Breast epithelium (tissue), 4 donors: ENCODE measurements around the gene PSMD4. TPM values are rescaled to one million over a fixed set of nuclear protein-coding genes. Genes with fewer than 3 reads are reported as not detected.

ENCODE experiments used
- DNase-seq, 2 donors: peaks; one replicate each; pipeline ENCODE4 v3.0.0-alpha.2; 2019; ENCODE audit warnings: low spot score in 2 of 2
- H3K27ac ChIP-seq, 2 donors: fragments of 200-600 bp; sonication (generic) in 1 of 2; one replicate each; pipeline ENCODE4 v1.5.1; 2016 to 2019; ENCODE audit warnings: mild to moderate bottlenecking in 1 of 2
- H3K27me3 ChIP-seq, 2 donors: fragments of 200-600 bp; sonication (generic) in 1 of 2; one replicate each; pipeline versions ENCODE4 v1.5.1 to v1.6.0; 2017 to 2019; ENCODE audit warnings: control low read depth in 1 of 2, mild to moderate bottlenecking in 1 of 2
- H3K36me3 ChIP-seq: fragments of 200-600 bp; one replicate; pipeline ENCODE4 v1.5.1; 2019
- H3K4me1 ChIP-seq, 2 donors: fragments of 200-600 bp; sonication (generic); one replicate each; pipeline ENCODE4 v1.5.1; 2016 to 2019; ENCODE audit warnings: control low read depth in 1 of 2
- H3K4me3 ChIP-seq, 3 donors: fragments of 200-600 bp; sonication (generic); 1 replicate in 2 of 3; 2 replicates in 1 of 3; pipeline ENCODE4 v1.5.1; 2016 to 2019; ENCODE audit warnings: mild to moderate bottlenecking in 3 of 3, moderate library complexity in 2 of 3
- H3K9me3 ChIP-seq, 2 donors: fragments of 200-600 bp; sonication (generic) in 1 of 2; one replicate each; pipeline ENCODE4 v1.5.1; 2016 to 2019; ENCODE audit warnings: control low read depth in 1 of 2
- CTCF ChIP-seq, 3 donors: fragments of 450-650 bp; IDR thresholded peaks; one replicate each; pipeline ENCODE4 v1.5.1; 2016 to 2017; ENCODE audit warnings: antibody characterized with exemption in 3 of 3, mild to moderate bottlenecking in 3 of 3, moderate library complexity in 3 of 3
- POLR2A ChIP-seq: fragments of 450-650 bp; IDR thresholded peaks from one replicate; pipeline ENCODE4 v1.6.1; 2016; ENCODE audit warnings: antibody characterized with exemption, mild to moderate bottlenecking, moderate library complexity
- POLR2AphosphoS5 ChIP-seq, 3 donors: sonication (generic); formaldehyde crosslinking; IDR thresholded peaks; one replicate each; pipeline ENCODE4 v1.6.1; 2017; ENCODE audit warnings: antibody characterized with exemption in 3 of 3
- intact Hi-C: fragments of 100-400 bp; cut with DNase I; formaldehyde crosslinking; loops from one replicate; pipeline ENCODE4 v1.15.1; 2023; ENCODE audit warnings: low total_unique reads
- total RNA-seq, 3 donors: library from RNA; depleted of rRNA; stranded (reverse); fragments of >200 nt; gene quantifications; one replicate each; pipeline ENCODE4 v1.1.0, GENCODE V29; 2016

Gene PSMD4
- total RNA-seq, 3 donors from 2014 or later, result 108 to 188 (median 140) TPM

- Histone ChIP-seq H3K4me3 (no peak overlapping the region), H3K27ac (no peak overlapping the region), H3K4me1 (no peaks in the 10 kb centered on the region), H3K27me3 (no peaks in the 10 kb centered on the region), H3K9me3 (no peaks in the 10 kb centered on the region), H3K36me3 (peaks cover 10% of the 10 kb centered on the region)
- DNase-seq, result no peak
- intact Hi-C loops, result no loop called here
- TF ChIP-seq CTCF (IDR thresholded peaks at IDR 0.05) (no peak), POLR2A (no peak), POLR2AphosphoS5 (IDR thresholded peaks at IDR 0.05) (no peak)
Measured at GRCh38 chr1:151292207-151293030, 37.9 kb downstream of the PSMD4 start.

GRCh38 chr1:151293093-151293492 lies 38.6 kb downstream of the PSMD4 start:
- Histone ChIP-seq H3K27me3 (no peaks in the 10 kb centered on the region), H3K4me1 (no peaks in the 10 kb centered on the region), H3K36me3 (peaks cover 10% of the 10 kb centered on the region), H3K9me3 (no peaks in the 10 kb centered on the region), H3K27ac (peak overlapping the region in 1 of 2 donors; percentile 7), H3K4me3 (no peak overlapping the region)
- intact Hi-C loops, result no loop called here
- DNase-seq, result no peak
- TF ChIP-seq POLR2AphosphoS5 (IDR thresholded peaks at IDR 0.05) (no peak), POLR2A (no peak), CTCF (IDR thresholded peaks at IDR 0.05) (no peak)

- H3K27me3 ChIP-seq, result no peaks in the 10 kb centered on the region
- H3K27ac ChIP-seq, result no peak overlapping the region
- intact Hi-C loops, result loop anchor here (5.0 kb wide), 1 partner anchor 47 kb away; no protein-coding TSS in a partner anchor
- TF ChIP-seq CTCF (IDR thresholded peaks at IDR 0.05) (no peak), POLR2A (no peak), POLR2AphosphoS5 (IDR thresholded peaks at IDR 0.05) (no peak)
- DNase-seq, result no peak
- H3K9me3 ChIP-seq, result no peaks in the 10 kb centered on the region
- H3K36me3 ChIP-seq, result peaks cover 19% of the 10 kb centered on the region
- H3K4me1 ChIP-seq, result no peaks in the 10 kb centered on the region
- H3K4me3 ChIP-seq, result no peak overlapping the region
Measured at GRCh38 chr1:151294742-151295462, 40.4 kb downstream of the PSMD4 start.

GRCh38 chr1:151309811-151310323 lies 55.3 kb downstream of the PSMD4 start:
- no peak for DNase-seq
- intact Hi-C loops, result no loop called here
- Histone ChIP-seq H3K4me3 (no peak overlapping the region), H3K4me1 (peaks cover 8 to 16% of the 10 kb centered on the region in 2 donors), H3K27ac (peak overlapping the region; percentile 80 to 86), H3K36me3 (peaks cover 8% of the 10 kb centered on the region), H3K9me3 (no peaks in the 10 kb centered on the region), H3K27me3 (no peaks in the 10 kb centered on the region)
- no peak for TF ChIP-seq POLR2AphosphoS5 (IDR thresholded peaks at IDR 0.05)
- no peak for TF ChIP-seq POLR2A
- no peak for TF ChIP-seq CTCF (IDR thresholded peaks at IDR 0.05)

- TF ChIP-seq POLR2AphosphoS5 (IDR thresholded peaks at IDR 0.05) (no peak), POLR2A (no peak), CTCF (IDR thresholded peaks at IDR 0.05) (no peak)
- no peaks in the 10 kb centered on the region for H3K27me3 ChIP-seq
- no peaks in the 10 kb centered on the region for H3K9me3 ChIP-seq
- no peak overlapping the region for H3K4me3 ChIP-seq
- no peak for DNase-seq
- intact Hi-C loops, result no loop called here
- H3K27ac ChIP-seq, result peak overlapping the region; percentile 80 to 86
- H3K36me3 ChIP-seq, result peaks cover 8% of the 10 kb centered on the region
- peaks cover 8 to 16% of the 10 kb centered on the region in 2 donors for H3K4me1 ChIP-seq
Measured at GRCh38 chr1:151311011-151311410, 56.5 kb downstream of the PSMD4 start.
